Panc1 (cell line): ENCODE measurements around the gene RBM48. TPM values are rescaled to one million over a fixed set of nuclear protein-coding genes. Genes with fewer than 3 reads are reported as not detected.
A peak's percentile ranks its signal among the peaks of the same experiment; 100 is the strongest.

ENCODE experiments used
- ATAC-seq: fragments of 200-7000 bp; cut with Tn5 transposase; 2 replicates; pipeline ENCODE4 v1.9.1; 2020; ENCODE audit warnings: mild to moderate bottlenecking, moderate library complexity
- BruUV-seq: library from RNA; stranded (reverse); fragments of 400-500 nt; replicated peaks from 2 replicates; lab custom pipeline; 2021; lab: Mats Ljungman, UMichigan
- CTCF ChIA-PET: fragments of 300-600 bp; sonication (Branson Sonifier 250); formaldehyde crosslinking; loops from one replicate; lab custom pipeline; 2022; ENCODE audit warnings: antibody characterized with exemption; lab: Charles Lee
- POLR2A ChIA-PET: fragments of 300-600 bp; sonication (Branson Sonifier 250); formaldehyde crosslinking; loops from one replicate; lab custom pipeline; 2022; ENCODE audit warnings: antibody characterized with exemption; lab: Charles Lee
- DNase-seq: peaks from one replicate; pipeline ENCODE4 v3.0.0-alpha.2; 2010; ENCODE audit warnings: low read depth, low spot score
- H3K27ac ChIP-seq: 2 replicates; pipeline ENCODE4 v1.5.1; 2011; ENCODE audit warnings: mild to moderate bottlenecking, low read length, inconsistent platforms
- H3K27me3 ChIP-seq: fragments of 200-500 bp; sonication (Bioruptor generic); 2 replicates; pipeline ENCODE4 v1.6.0; 2014; ENCODE audit warnings: low read length, inconsistent platforms; ENCODE audit not compliant: control insufficient read depth, insufficient read depth
- H3K36me3 ChIP-seq: fragments of 200-500 bp; sonication (Bioruptor generic); 2 replicates; pipeline ENCODE4 v1.5.1; 2014; ENCODE audit warnings: inconsistent platforms, mild to moderate bottlenecking, low read length, moderate library complexity; ENCODE audit not compliant: control insufficient read depth, insufficient read depth
- H3K4me1 ChIP-seq: 2 replicates; pipeline ENCODE4 v1.5.1; 2011; ENCODE audit warnings: inconsistent platforms, mild to moderate bottlenecking, low read length, moderate library complexity; ENCODE audit not compliant: control insufficient read depth, insufficient read depth
- H3K4me3 ChIP-seq, 2 experiments: 2 replicates each; pipeline ENCODE4 v1.5.1; 2011 to 2012; ENCODE audit warnings: low read depth in 2 of 2, low read length in 2 of 2, mild to moderate bottlenecking in 2 of 2, inconsistent platforms in 1 of 2, moderate library complexity in 1 of 2
- H3K9me3 ChIP-seq: fragments of 200-500 bp; sonication (Bioruptor generic); 2 replicates; pipeline ENCODE4 v1.5.1; 2014; ENCODE audit warnings: low read depth, mild to moderate bottlenecking, inconsistent platforms, low read length, moderate library complexity; ENCODE audit not compliant: control insufficient read depth, insufficient read depth
- POLR2AphosphoS5 ChIP-seq: IDR thresholded peaks from 2 replicates; pipeline ENCODE4 v1.6.1; 2012; ENCODE audit warnings: mild to moderate bottlenecking, low read depth, low read length, moderate library complexity
- SIN3A ChIP-seq: IDR thresholded peaks from 2 replicates; pipeline ENCODE4 v1.6.1; 2012; ENCODE audit warnings: low read depth, mild to moderate bottlenecking, low read length, moderate library complexity, borderline replicate concordance; ENCODE audit not compliant: insufficient read depth
- TCF7L2 ChIP-seq: IDR thresholded peaks from 2 replicates; pipeline ENCODE4 v1.6.1; 2011; ENCODE audit warnings: mild to moderate bottlenecking, low read depth, low read length, inconsistent platforms
- in situ Hi-C: cut with HindIII; loops from 2 replicates; pipeline ENCODE4 v1.10.0; 2016; ENCODE audit warnings: low sequenced_read_pairs, low pct_unique_long_range_greater_than_20kb
- intact Hi-C: fragments of 100-400 bp; cut with micrococcal nuclease; formaldehyde crosslinking; loops from one replicate; pipeline ENCODE4 v1.10.0; 2022; ENCODE audit not compliant: unreplicated experiment
- total RNA-seq: library from RNA; stranded (reverse); gene quantifications from one replicate; pipeline ENCODE4 v1.2.1, GENCODE V29; 2021; ENCODE audit not compliant: unreplicated experiment
- TF ChIP-seq, protein P1 (sequence below): fragments of 450-650 bp; IDR thresholded peaks from 2 replicates; pipeline ENCODE4 v1.5.1; 2017; ENCODE audit warnings: mild to moderate bottlenecking
- TF ChIP-seq, protein P2 (sequence below), 2 experiments: IDR thresholded peaks; 2 replicates each; pipeline ENCODE4 v1.6.1; 2011 to 2012; ENCODE audit warnings: low read depth in 2 of 2, control low read depth in 1 of 2, low read length in 1 of 2, mild to moderate bottlenecking in 1 of 2, moderate library complexity in 1 of 2; ENCODE audit not compliant: insufficient read depth in 1 of 2

RBM48 gene
- total RNA-seq, 1 experiment from 2014 or later, result 10.1 TPM

DNA sequence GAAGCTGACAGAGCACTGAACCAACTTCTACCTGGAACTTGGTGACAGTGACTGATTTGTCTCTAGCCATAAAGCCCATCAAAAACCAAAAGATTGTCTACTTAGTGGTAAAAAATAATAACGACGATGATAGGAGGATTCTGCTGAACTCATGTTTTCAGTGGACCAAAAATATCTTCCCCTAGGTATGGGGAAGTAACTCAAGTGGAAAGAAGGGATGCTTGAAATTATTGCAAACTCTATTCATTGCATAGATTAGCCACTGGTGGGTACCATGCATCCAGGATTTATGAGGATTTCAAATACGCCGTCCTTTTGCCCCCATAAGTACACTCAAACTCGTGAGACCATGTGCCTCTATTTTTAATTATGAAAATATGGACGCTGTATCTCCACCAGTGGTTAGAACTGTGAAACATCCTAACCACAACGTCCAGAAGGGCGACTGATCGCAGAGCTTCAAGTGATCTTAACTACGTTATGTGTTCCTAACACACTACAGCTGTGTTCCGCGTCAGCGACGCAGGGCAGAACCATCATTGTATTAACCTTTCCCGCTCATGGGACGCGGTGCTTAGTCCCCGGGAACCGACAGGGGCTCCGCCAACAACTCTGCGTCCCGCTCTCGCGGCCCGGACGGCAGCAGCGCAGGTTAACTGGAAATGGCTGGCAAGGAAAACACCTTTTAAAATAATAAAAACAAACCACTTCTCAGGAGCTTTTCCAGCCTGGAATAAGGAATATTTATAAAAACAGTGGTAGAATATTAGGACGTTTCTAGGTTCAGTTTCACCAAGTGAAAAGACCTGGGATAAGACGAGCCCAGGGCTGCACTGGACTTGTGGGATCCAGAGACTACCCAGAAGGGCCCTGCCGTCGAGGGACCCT is 1.1 kb upstream of the RBM48 start:
- TF ChIP-seq, protein P1, sequence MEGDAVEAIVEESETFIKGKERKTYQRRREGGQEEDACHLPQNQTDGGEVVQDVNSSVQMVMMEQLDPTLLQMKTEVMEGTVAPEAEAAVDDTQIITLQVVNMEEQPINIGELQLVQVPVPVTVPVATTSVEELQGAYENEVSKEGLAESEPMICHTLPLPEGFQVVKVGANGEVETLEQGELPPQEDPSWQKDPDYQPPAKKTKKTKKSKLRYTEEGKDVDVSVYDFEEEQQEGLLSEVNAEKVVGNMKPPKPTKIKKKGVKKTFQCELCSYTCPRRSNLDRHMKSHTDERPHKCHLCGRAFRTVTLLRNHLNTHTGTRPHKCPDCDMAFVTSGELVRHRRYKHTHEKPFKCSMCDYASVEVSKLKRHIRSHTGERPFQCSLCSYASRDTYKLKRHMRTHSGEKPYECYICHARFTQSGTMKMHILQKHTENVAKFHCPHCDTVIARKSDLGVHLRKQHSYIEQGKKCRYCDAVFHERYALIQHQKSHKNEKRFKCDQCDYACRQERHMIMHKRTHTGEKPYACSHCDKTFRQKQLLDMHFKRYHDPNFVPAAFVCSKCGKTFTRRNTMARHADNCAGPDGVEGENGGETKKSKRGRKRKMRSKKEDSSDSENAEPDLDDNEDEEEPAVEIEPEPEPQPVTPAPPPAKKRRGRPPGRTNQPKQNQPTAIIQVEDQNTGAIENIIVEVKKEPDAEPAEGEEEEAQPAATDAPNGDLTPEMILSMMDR, result no peak
- TF ChIP-seq, protein P2, sequence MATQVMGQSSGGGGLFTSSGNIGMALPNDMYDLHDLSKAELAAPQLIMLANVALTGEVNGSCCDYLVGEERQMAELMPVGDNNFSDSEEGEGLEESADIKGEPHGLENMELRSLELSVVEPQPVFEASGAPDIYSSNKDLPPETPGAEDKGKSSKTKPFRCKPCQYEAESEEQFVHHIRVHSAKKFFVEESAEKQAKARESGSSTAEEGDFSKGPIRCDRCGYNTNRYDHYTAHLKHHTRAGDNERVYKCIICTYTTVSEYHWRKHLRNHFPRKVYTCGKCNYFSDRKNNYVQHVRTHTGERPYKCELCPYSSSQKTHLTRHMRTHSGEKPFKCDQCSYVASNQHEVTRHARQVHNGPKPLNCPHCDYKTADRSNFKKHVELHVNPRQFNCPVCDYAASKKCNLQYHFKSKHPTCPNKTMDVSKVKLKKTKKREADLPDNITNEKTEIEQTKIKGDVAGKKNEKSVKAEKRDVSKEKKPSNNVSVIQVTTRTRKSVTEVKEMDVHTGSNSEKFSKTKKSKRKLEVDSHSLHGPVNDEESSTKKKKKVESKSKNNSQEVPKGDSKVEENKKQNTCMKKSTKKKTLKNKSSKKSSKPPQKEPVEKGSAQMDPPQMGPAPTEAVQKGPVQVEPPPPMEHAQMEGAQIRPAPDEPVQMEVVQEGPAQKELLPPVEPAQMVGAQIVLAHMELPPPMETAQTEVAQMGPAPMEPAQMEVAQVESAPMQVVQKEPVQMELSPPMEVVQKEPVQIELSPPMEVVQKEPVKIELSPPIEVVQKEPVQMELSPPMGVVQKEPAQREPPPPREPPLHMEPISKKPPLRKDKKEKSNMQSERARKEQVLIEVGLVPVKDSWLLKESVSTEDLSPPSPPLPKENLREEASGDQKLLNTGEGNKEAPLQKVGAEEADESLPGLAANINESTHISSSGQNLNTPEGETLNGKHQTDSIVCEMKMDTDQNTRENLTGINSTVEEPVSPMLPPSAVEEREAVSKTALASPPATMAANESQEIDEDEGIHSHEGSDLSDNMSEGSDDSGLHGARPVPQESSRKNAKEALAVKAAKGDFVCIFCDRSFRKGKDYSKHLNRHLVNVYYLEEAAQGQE (IDR thresholded peaks at IDR 0.05; ENCODE audit: insufficient read depth in 1 of 2, low read depth in 2 of 2, low read length in 1 of 2), result no peak
- TF ChIP-seq TCF7L2 (no peak), POLR2AphosphoS5 (no peak), SIN3A (no peak)
- BruUV-seq, result TSS peak; percentile 68
- Histone ChIP-seq H3K27ac (peak overlapping the region; percentile 88), H3K27me3 (no peaks in the 10 kb centered on the region), H3K4me1 (peaks cover 11% of the 10 kb centered on the region), H3K4me3 (peak overlapping the region; percentile 92 to 99), H3K36me3 (peaks cover 19% of the 10 kb centered on the region), H3K9me3 (no peaks in the 10 kb centered on the region)
- in situ Hi-C loops, result no loop called here
- ATAC-seq, result peak; percentile 73
- intact Hi-C loops, result no loop called here
- DNase-seq, result peak; percentile 30
- POLR2A ChIA-PET, result interaction anchor here (1.1 kb wide), 2 partner anchors 26 to 29 kb away, joined by 4 read pairs; no protein-coding TSS in a partner anchor
- CTCF ChIA-PET, result no interaction called here

DNA sequence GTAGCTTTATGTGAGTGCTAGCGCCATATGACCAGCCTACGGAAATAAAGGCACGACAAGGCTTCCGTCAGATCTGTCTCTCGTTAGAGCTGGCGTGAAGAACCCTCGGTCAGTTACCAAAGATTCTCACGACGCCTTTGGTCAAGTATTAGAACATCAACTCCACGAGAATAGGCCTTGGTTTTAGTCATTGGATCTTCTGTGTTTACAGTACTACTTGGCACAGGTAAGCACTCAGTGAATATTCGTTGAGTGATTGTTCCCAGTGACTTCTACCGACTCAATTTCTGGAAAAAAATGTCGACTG is 316 bp downstream of the RBM48 start:
- no peaks in the 10 kb centered on the region for H3K27me3 ChIP-seq
- ChIA-PET CTCF (interaction anchor here (0.6 to 1.0 kb wide), 7 partner anchors 25 to 496 kb away, joined by 3 to 8 read pairs (median 4); partner anchors contain the start of gene GATAD1), POLR2A (interaction anchor here (0.5 to 1.3 kb wide), 14 partner anchors 11 to 621 kb away, joined by 3 to 9 read pairs (median 4); partner anchors contain the start of genes ANKIB1, FAM133B, GATAD1 and KRIT1)
- peak; percentile 22 for ATAC-seq
- TSS peak; percentile 86 for BruUV-seq
- peak overlapping the region; percentile 99 for H3K27ac ChIP-seq
- TF ChIP-seq POLR2AphosphoS5 (no peak), TCF7L2 (peak; percentile 90)
- peak overlapping the region; percentile 99 for H3K4me3 ChIP-seq
- intact Hi-C loops, result no loop called here
- peaks cover 11% of the 10 kb centered on the region for H3K4me1 ChIP-seq
- H3K9me3 ChIP-seq, result no peaks in the 10 kb centered on the region
- no peak for DNase-seq
- in situ Hi-C loops, result no loop called here
- peaks cover 22% of the 10 kb centered on the region for H3K36me3 ChIP-seq
